HCT116 (cell line): ENCODE data around the gene IL15RA. TPM values are rescaled to one million over a fixed set of nuclear protein-coding genes. Genes with fewer than 3 reads are reported as not detected.

Experiments used
- ATAC-seq: fragments of 200-7000 bp; cut with Tn5 transposase; 2 replicates; pipeline ENCODE4 v1.9.1; 2020; ENCODE audit warnings: mild to moderate bottlenecking, moderate library complexity
- BruUV-seq: library from RNA; stranded (reverse); fragments of 400-500 nt; replicated peaks from 2 replicates; lab custom pipeline; 2021; lab: Mats Ljungman, UMichigan
- CTCF ChIA-PET: fragments of 300-600 bp; sonication (Branson Sonifier 250); formaldehyde crosslinking; loops from one replicate; lab custom pipeline; 2021; ENCODE audit warnings: antibody characterized with exemption; lab: Charles Lee
- POLR2A ChIA-PET: fragments of 300-600, 350-600 bp; sonication (Branson Sonifier 250); formaldehyde crosslinking; loops from one replicate; lab custom pipeline; 2021; ENCODE audit warnings: antibody characterized with exemption; lab: Charles Lee
- RAD21 ChIA-PET, 2 experiments: fragments of 300-600 bp; sonication (Branson Sonifier 250); formaldehyde crosslinking; loops; one replicate each; lab custom pipeline; 2023; ENCODE audit warnings: low total read pairs in 2 of 2; ENCODE audit not compliant: uncharacterized antibody in 2 of 2, unreplicated experiment in 2 of 2, low non-redundant PET in 1 of 2; lab: Charles Lee
- DNase-seq: peaks from one replicate; pipeline ENCODE4 v3.0.0-alpha.2; 2010; ENCODE audit warnings: low read depth, low spot score
- H2AFZ ChIP-seq: fragments of 200-600 bp; shearing (Covaris generic), sonication (generic); 2 replicates; pipeline ENCODE4 v1.6.1; 2017; ENCODE audit warnings: low read depth, mixed run types, mixed read lengths, antibody characterized with exemption, low read length; ENCODE audit not compliant: poor library complexity, severe bottlenecking
- H3K27ac ChIP-seq: 2 replicates; pipeline ENCODE4 v1.5.1; 2012; ENCODE audit warnings: low read depth, low read length
- H3K27me3 ChIP-seq: fragments of 200-600 bp; sonication (generic); 2 replicates; pipeline ENCODE4 v1.6.1; 2016; ENCODE audit warnings: mixed run types, low read length, mixed read lengths; ENCODE audit not compliant: insufficient read depth
- H3K36me3 ChIP-seq, 2 experiments: fragments of 200-500 bp in 1 of 2; fragments of 200-600 bp in 1 of 2; sonication (Bioruptor generic) in 1 of 2; sonication (generic) in 1 of 2; 2 replicates each; pipeline versions ENCODE4 v1.5.1 to v1.6.1; 2014 to 2016; ENCODE audit warnings: low read length in 2 of 2, inconsistent platforms in 1 of 2, mixed read lengths in 1 of 2, mixed run types in 1 of 2; ENCODE audit not compliant: insufficient read depth in 2 of 2, control insufficient read depth in 1 of 2
- H3K4me1 ChIP-seq, 2 experiments: fragments of 200-600 bp in 1 of 2; sonication (generic) in 1 of 2; 2 replicates each; pipeline versions ENCODE4 v1.5.1 to v1.6.1; 2012 to 2017; ENCODE audit warnings: low read length in 2 of 2, inconsistent platforms in 1 of 2, mild to moderate bottlenecking in 1 of 2, mixed read lengths in 1 of 2, mixed run types in 1 of 2, moderate library complexity in 1 of 2; ENCODE audit not compliant: insufficient read depth in 2 of 2, control insufficient read depth in 1 of 2
- H3K4me2 ChIP-seq: fragments of 200-600 bp; sonication (generic); 2 replicates; pipeline ENCODE4 v1.6.1; 2017; ENCODE audit warnings: mixed run types, low read length, mixed read lengths
- H3K4me3 ChIP-seq, 2 experiments: fragments of 200-600 bp in 1 of 2; sonication (generic) in 1 of 2; replicated peaks in 1 of 2; 2 replicates each; pipeline ENCODE4 v1.5.1; 2011 to 2016; ENCODE audit warnings: low read length in 2 of 2, control low read depth in 1 of 2, low read depth in 1 of 2, mild to moderate bottlenecking in 1 of 2, mixed read lengths in 1 of 2, mixed run types in 1 of 2
- H3K79me2 ChIP-seq: fragments of 200-600 bp; sonication (generic); 2 replicates; pipeline ENCODE4 v1.6.1; 2017; ENCODE audit warnings: mild to moderate bottlenecking, mixed run types, low read length, moderate library complexity, mixed read lengths; ENCODE audit not compliant: insufficient read depth
- H3K9ac ChIP-seq: fragments of 200-600 bp; sonication (generic); 2 replicates; pipeline ENCODE4 v1.6.1; 2016; ENCODE audit warnings: low read length, mixed read lengths
- H3K9me2 ChIP-seq: fragments of 200-600 bp; sonication (generic), shearing (Covaris generic); 2 replicates; pipeline ENCODE4 v1.6.1; 2017; ENCODE audit warnings: mixed run types, mild to moderate bottlenecking, moderate library complexity; ENCODE audit not compliant: insufficient read depth
- H3K9me3 ChIP-seq, 2 experiments: fragments of 200-500 bp in 1 of 2; fragments of 200-600 bp in 1 of 2; sonication (Bioruptor generic) in 1 of 2; sonication (generic) in 1 of 2; 2 replicates each; pipeline ENCODE4 v1.6.1; 2014 to 2017; ENCODE audit warnings: low read length in 2 of 2, mixed read lengths in 2 of 2, inconsistent platforms in 1 of 2, low read depth in 1 of 2, mild to moderate bottlenecking in 1 of 2, mixed run types in 1 of 2, moderate library complexity in 1 of 2; ENCODE audit not compliant: control insufficient read depth in 1 of 2, insufficient read depth in 1 of 2
- H4K20me1 ChIP-seq: fragments of 200-600 bp; sonication (generic), shearing (Covaris generic); 2 replicates; pipeline ENCODE4 v1.6.1; 2017; ENCODE audit warnings: mixed run types, mild to moderate bottlenecking, moderate library complexity; ENCODE audit not compliant: insufficient read depth
- ATF3 ChIP-seq: IDR thresholded peaks from 2 replicates; pipeline ENCODE4 v1.6.1; 2012
- CBX3 ChIP-seq: IDR thresholded peaks from 2 replicates; pipeline ENCODE4 v1.6.1; 2012; ENCODE audit warnings: low read depth
- CEBPB ChIP-seq: IDR thresholded peaks from 2 replicates; pipeline ENCODE4 v1.6.1; 2012; ENCODE audit warnings: low read depth
- CTCF ChIP-seq, 3 experiments: fragments of 200-600 bp in 1 of 3; sonication (generic) in 1 of 3; IDR thresholded peaks in 2 of 3; conservative IDR thresholded peaks in 1 of 3; 2 replicates each; pipeline ENCODE4 v1.5.1; 2012 to 2017; ENCODE audit warnings: low read depth in 2 of 3, low read length in 2 of 3, antibody characterized with exemption in 1 of 3, borderline replicate concordance in 1 of 3, control low read depth in 1 of 3, mild to moderate bottlenecking in 1 of 3, mixed read lengths in 1 of 3, mixed run types in 1 of 3, moderate library complexity in 1 of 3; ENCODE audit not compliant: insufficient read depth in 1 of 3
- EGR1 ChIP-seq: IDR thresholded peaks from 2 replicates; pipeline ENCODE4 v1.6.1; 2012; ENCODE audit warnings: low read depth
- EZH2 ChIP-seq: fragments of 200-600 bp; sonication (generic); IDR thresholded peaks from 2 replicates; pipeline ENCODE4 v1.6.1; 2017; ENCODE audit warnings: antibody characterized with exemption, mixed run types
- POLR2A ChIP-seq: IDR thresholded peaks from 2 replicates; pipeline ENCODE4 v1.7.0; 2011; ENCODE audit warnings: borderline replicate concordance; ENCODE audit not compliant: insufficient read depth, insufficient read length; ENCODE audit errors: extremely low read depth
- POLR2AphosphoS5 ChIP-seq: IDR thresholded peaks from 2 replicates; pipeline ENCODE4 v1.6.1; 2011; ENCODE audit warnings: mild to moderate bottlenecking, low read depth, low read length, moderate library complexity
- RAD21 ChIP-seq: IDR thresholded peaks from 2 replicates; pipeline ENCODE4 v1.6.1; 2012; ENCODE audit warnings: low read depth, mild to moderate bottlenecking
- SIN3A ChIP-seq: IDR thresholded peaks from 2 replicates; pipeline ENCODE4 v1.6.1; 2012; ENCODE audit warnings: low read depth
- SP1 ChIP-seq: IDR thresholded peaks from 2 replicates; pipeline ENCODE4 v1.6.1; 2012; ENCODE audit warnings: low read depth
- TCF7L2 ChIP-seq: IDR thresholded peaks from 2 replicates; pipeline ENCODE4 v1.7.0; 2011; ENCODE audit warnings: borderline replicate concordance, inconsistent platforms; ENCODE audit not compliant: insufficient read depth, insufficient read length; ENCODE audit errors: extremely low read depth
- YY1 ChIP-seq: IDR thresholded peaks from 2 replicates; pipeline ENCODE4 v1.6.1; 2011; ENCODE audit warnings: low read length, low read depth, moderate library complexity, mild to moderate bottlenecking; ENCODE audit not compliant: insufficient replicate concordance; ENCODE audit errors: extremely low read depth
- ZBTB33 ChIP-seq: IDR thresholded peaks from 2 replicates; pipeline ENCODE4 v1.6.1; 2011; ENCODE audit warnings: mild to moderate bottlenecking, low read length, moderate library complexity; ENCODE audit not compliant: insufficient replicate concordance; ENCODE audit errors: extremely low read depth
- ZFX ChIP-seq: fragments of 450-650 bp; IDR thresholded peaks from 2 replicates; pipeline ENCODE4 v1.6.1; 2017
- intact Hi-C: fragments of 100-400 bp; cut with micrococcal nuclease; formaldehyde crosslinking; loops from 2 replicates; pipeline ENCODE4 v1.10.0; 2022
- total RNA-seq: library from RNA; stranded (reverse); gene quantifications from one replicate; pipeline ENCODE4 v1.2.1, GENCODE V29; 2021; ENCODE audit not compliant: unreplicated experiment

The IL15RA gene
- total RNA-seq, 1 experiment from 2014 or later, result 10.5 TPM

- H3K4me3 ChIP-seq, result no peak overlapping the region
- TF ChIP-seq EGR1 (no peak), POLR2A (no peak), CEBPB (no peak), ZFX (no peak), ZBTB33 (no peak), YY1 (no peak), ATF3 (no peak), EZH2 (no peak), SP1 (no peak), SIN3A (no peak), POLR2AphosphoS5 (no peak), CBX3 (no peak), CTCF (IDR thresholded peaks at IDR 0.05 in 2 of 3, conservative IDR thresholded peaks at IDR 0.05 in 1 of 3; ENCODE audit: borderline replicate concordance in 1 of 3, insufficient read depth in 1 of 3, low read depth in 2 of 3, low read length in 2 of 3) (no peak), TCF7L2 (no peak), RAD21 (no peak)
- ChIA-PET RAD21 (no interaction called here), POLR2A (no interaction called here), CTCF (interaction anchor here (1.5 kb wide), 1 partner anchor 454 kb away, joined by 9 read pairs; no protein-coding TSS in a partner anchor)
- H3K36me3 ChIP-seq, result no peaks in the 10 kb centered on the region
- no peaks in the 10 kb centered on the region for H3K9me3 ChIP-seq
- H3K27ac ChIP-seq, result no peak overlapping the region
- DNase-seq (no peak), ATAC-seq (no peak)
- H3K4me1 ChIP-seq, result peaks cover 14 to 27% of the 10 kb centered on the region in 2 experiments; a peak in 3 of 4 replicates
- H3K79me2 ChIP-seq, result no peaks in the 10 kb centered on the region
- no peaks in the 10 kb centered on the region for H3K9me2 ChIP-seq
- H4K20me1 ChIP-seq, result no peaks in the 10 kb centered on the region
- no peak overlapping the region for H3K9ac ChIP-seq
- H2AFZ ChIP-seq, result no peak overlapping the region
- no peaks in the 10 kb centered on the region for H3K27me3 ChIP-seq
- no peak overlapping the region for H3K4me2 ChIP-seq
- no TSS peak for BruUV-seq
- intact Hi-C loops, result loop anchor here (2.0 to 10.0 kb wide), 2 partner anchors 67 to 141 kb away; partner anchors contain the start of gene RBM17
Observed at GRCh38 chr10:5947471-5948207, 29.7 kb downstream of the IL15RA start.
